Right cardiac atrium (tissue), 5 donors: ENCODE results near the gene GPR173. TPM values are rescaled to one million over a fixed set of nuclear protein-coding genes. Genes with fewer than 3 reads are reported as not detected.
A peak's percentile ranks its signal among the peaks of the same experiment; 100 is the strongest.

Experiments used
- ATAC-seq, 2 donors: fragments of 200-7000 bp; cut with Tn5 transposase; one replicate each; pipeline versions ENCODE4 v1.8.0 to v1.9.1; 2020; ENCODE audit warnings: moderate library complexity in 2 of 2, mild to moderate bottlenecking in 1 of 2
- DNase-seq, 3 donors: peaks; one replicate each; pipeline ENCODE4 v3.0.0-alpha.2; 2020
- H3K27ac ChIP-seq: one replicate; pipeline ENCODE4 v1.5.1; 2013; ENCODE audit warnings: mild to moderate bottlenecking, low read length, control low read depth, moderate library complexity
- H3K27me3 ChIP-seq: one replicate; pipeline ENCODE4 v1.6.1; 2013; ENCODE audit not compliant: control insufficient read depth, insufficient read depth
- H3K4me1 ChIP-seq: one replicate; pipeline ENCODE4 v1.6.1; 2013; ENCODE audit warnings: low read length; ENCODE audit not compliant: control insufficient read depth, insufficient read depth
- H3K4me3 ChIP-seq: one replicate; pipeline ENCODE4 v1.5.1; 2013; ENCODE audit warnings: low read length, control low read depth
- H3K9me3 ChIP-seq: one replicate; pipeline ENCODE4 v1.6.1; 2013; ENCODE audit warnings: low read length; ENCODE audit not compliant: control insufficient read depth
- WGBS: extraction: QIAGEN DNeasy Blood & Tissue Kit; methylation state at CpG from one replicate; pipeline ENCODE4 v1.1.7; 2013; 5-methylcytosine and 5-hydroxymethylcytosine counted together
- intact Hi-C, 4 donors: fragments of 100-400 bp; cut with DNase I; formaldehyde crosslinking; loops; one replicate each; pipeline versions ENCODE4 v1.11.0 to v1.14.0; 2022 to 2023
- polyA plus RNA-seq: library from polyadenylated mRNA; stranded (reverse); fragments of 200-250 nt; gene quantifications from one replicate; pipeline ENCODE4 v1.2.3, GENCODE V29; 2013
- total RNA-seq, 4 donors: library from RNA; stranded (reverse); fragmentation: NEBNext Ultra II Directional; extraction: Animal tissue kit (Norgen Biotek cat#: 25700); gene quantifications; one replicate each; pipeline ENCODE4 v1.2.1, GENCODE V29; 2021
- donor health status: healthy with polysubstance abuse.
- donor health status: DM: no; HTN: yes; CAD: no.
- donor health status: DM: no; HTN: no; CAD: no.
- donor health status: DM: no; HTN: yes; CAD: no; lungs with severe emphysema.
- donor health status: DM: yes; HTN: yes; CAD: no.

Gene GPR173
- total and polyA plus RNA-seq, 5 donors = 1.00 to 2.9 (median 2.5) TPM

DNA sequence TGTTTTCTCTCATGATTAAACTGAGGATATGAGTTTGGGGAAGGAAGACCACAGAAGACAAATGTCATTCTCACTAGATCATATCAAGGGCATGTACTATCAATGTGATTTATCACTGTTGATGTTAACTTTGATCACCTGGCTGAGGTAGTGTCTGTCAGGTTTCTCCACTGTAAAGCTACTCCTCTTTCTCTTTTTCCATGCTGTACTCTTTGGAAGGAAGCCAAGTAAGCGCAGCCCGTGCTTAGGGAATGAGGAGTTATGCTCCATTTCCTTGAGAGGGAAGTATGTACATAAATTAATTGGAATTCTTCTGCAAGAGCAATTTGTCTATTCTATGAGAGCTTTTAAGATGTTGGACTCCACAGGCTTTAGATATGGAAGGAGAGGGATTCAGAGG, 41.3 kb downstream of the GPR173 start:
- intact Hi-C loops = loop anchor here in 1 of 4 donors (2.0 kb wide), 1 partner anchor 17 kb away; no protein-coding TSS in a partner anchor
- Histone ChIP-seq H3K27me3 (no peaks in the 10 kb centered on the region), H3K4me3 (no peak overlapping the region), H3K27ac (no peak overlapping the region), H3K4me1 (peaks cover 3% of the 10 kb centered on the region), H3K9me3 (no peaks in the 10 kb centered on the region)
- 59% methylated on average over 2 of the region's 2 CpGs for WGBS
- no peak for ATAC-seq
- DNase-seq = no peak

DNA sequence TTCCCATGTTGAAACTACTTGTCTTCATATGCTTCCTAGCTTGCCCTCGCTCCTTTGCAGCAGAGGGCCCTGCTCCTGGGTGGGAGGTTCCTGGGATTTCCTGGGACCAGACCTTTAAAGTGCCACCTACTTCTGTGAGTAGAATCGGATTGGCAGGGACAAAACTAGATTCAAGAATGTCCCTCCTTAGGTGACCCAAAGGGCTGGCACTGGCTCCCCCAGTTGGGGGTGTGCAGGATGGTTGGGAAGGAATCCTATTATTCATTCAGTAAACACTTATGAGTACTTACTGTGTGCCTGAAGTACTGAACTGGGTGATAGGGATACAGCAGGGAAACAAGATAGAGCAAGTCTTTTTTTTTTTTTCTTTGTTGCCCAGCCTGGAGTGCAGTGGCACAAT, 42.8 kb downstream of the GPR173 start:
- Histone ChIP-seq H3K4me1 (peaks cover 3% of the 10 kb centered on the region), H3K9me3 (no peaks in the 10 kb centered on the region), H3K27ac (no peak overlapping the region), H3K4me3 (no peak overlapping the region), H3K27me3 (no peaks in the 10 kb centered on the region)
- WGBS = 93% methylated on average over 2 of the region's 2 CpGs
- DNase-seq = no peak
- ATAC-seq = no peak
- intact Hi-C loops = no loop called here

DNA sequence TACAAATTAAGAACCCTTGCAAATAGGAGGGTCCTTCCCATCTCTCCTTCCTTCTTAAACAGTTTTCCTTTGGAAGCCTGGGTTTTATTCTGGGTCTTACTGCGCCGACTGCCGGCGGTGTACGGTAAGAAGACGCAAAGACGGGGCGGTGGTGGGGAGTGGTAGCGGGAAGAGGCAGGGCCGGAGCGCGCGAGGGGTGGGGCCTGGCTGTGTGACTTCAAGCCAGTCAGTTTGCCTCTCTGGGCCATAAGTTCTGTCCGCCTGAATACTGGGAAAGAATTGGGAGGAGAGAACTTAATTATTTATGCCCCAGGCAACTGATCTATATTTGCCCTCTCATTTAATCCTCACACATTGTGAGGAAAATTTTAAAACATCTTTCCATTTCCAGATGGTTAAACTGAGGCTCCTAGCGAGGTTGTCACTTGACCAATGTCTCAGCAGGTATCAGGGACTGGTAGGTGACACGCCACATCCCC, 44.6 kb downstream of the GPR173 start:
- no peaks in the 10 kb centered on the region for H3K9me3 ChIP-seq
- H3K4me1 ChIP-seq = no peaks in the 10 kb centered on the region
- DNase-seq (peak; percentile 87 to 93 (median 92)), ATAC-seq (peak; percentile 82)
- peak overlapping the region; percentile 54 for H3K4me3 ChIP-seq
- H3K27ac ChIP-seq = peak overlapping the region; percentile 100
- H3K27me3 ChIP-seq = no peaks in the 10 kb centered on the region
- intact Hi-C loops = no loop called here
- 1% methylated on average over 16 of the region's 16 CpGs for WGBS

DNA sequence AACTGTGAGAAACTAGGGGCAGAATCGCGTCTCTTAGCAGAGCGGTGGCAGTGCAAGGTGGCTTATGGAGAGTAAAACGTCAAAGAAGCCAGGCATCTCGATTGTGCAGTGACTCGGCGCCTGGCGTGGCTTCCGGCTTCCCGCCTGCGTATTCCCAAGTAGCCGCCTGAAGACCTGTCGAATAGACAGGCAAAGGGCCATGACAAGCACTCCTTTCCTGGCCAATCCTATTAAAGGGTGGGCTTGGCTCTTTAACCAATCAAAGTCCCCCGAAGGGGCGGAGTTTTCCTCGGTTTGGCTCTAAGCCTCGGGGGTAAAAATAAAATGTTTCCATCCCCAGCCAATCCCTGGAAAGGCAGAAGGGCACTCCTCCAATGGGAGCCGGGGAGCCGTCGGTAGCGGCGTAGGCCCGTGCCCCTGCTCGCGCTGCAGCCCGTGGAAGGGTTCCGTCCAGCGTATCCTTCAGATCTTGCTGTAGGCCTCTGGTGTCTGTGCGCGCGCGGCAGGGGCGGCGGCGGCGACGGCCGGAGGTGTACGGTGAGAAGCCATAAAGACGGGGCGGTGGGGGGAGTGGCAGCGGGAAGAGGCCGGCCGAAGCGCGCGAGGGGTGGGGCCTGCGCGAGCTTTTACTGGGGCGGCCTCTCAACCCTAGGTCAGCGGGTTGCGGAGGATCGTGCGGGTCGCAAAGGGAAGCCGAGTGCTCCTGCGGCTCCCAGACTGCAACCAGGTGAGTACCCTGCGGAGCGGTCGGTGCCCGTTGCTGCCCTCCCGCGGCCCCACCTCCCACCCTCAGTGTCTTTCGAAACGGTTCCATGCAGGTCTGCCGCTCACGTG, 45.4 kb downstream of the GPR173 start, which contains the start of gene KANTR:
TSS of gene KANTR (plus strand) at position 395 of the 834 bp plus-strand sequence. CDS start 30,131 bp downstream, outside the sequence.
- intact Hi-C loops = no loop called here
- Histone ChIP-seq H3K4me3 (peak within 1 kb of the TSS; percentile 81), H3K4me1 (no peaks in the 10 kb centered on the region), H3K27me3 (no peaks in the 10 kb centered on the region), H3K9me3 (no peaks in the 10 kb centered on the region), H3K27ac (peak within 1 kb of the TSS; percentile 100)
- DNase-seq (peak; percentile 83 to 93 (median 92)), ATAC-seq (peak; percentile 93 to 95)
- under 1% methylated on average over 67 of the region's 67 CpGs for WGBS

DNA sequence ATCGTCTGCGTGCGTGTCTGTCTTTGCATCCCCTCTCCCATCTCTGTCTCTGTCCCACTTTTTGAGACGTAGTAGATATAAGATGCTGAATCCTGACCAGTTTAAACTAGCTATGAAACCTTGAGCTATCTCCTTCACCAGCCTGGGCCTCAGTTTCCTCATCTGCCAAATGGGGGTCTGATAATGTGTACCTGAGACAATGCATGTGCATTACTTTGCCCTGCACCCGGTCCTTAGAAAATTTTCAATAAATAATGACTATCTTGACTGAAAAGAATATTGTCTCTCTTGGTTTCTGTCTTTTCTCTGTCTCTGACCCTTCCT, 46.0 kb downstream of the GPR173 start:
- Histone ChIP-seq H3K4me1 (no peaks in the 10 kb centered on the region), H3K27me3 (no peaks in the 10 kb centered on the region), H3K27ac (no peak overlapping the region), H3K9me3 (no peaks in the 10 kb centered on the region), H3K4me3 (peak overlapping the region; percentile 81)
- DNase-seq = no peak
- 1% methylated on average over 5 of the region's 5 CpGs for WGBS
- no peak for ATAC-seq
- intact Hi-C loops = no loop called here

DNA sequence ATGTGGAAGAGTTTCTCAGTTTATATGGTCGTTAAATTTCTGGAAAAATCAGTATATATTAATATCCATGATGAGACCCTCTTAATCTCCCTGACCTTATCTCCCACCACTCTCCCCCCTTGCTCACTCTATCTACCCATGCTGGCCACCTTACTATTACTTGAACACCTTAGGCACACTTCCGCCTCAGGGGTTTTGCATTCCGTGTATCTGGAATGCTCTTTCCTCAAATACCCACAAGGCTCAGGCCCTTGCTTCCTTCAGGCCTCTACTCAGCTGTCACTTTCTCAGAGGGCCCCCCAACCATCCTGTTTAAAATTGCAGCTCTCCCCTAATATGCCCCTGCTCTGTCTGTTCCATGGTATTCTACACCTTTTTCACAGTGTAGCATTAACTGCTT, 47.2 kb downstream of the GPR173 start:
- no peak overlapping the region for H3K27ac ChIP-seq
- H3K9me3 ChIP-seq = no peaks in the 10 kb centered on the region
- intact Hi-C loops = no loop called here
- DNase-seq (no peak), ATAC-seq (no peak)
- no peaks in the 10 kb centered on the region for H3K27me3 ChIP-seq
- 85% methylated on average over 3 of the region's 3 CpGs for WGBS
- H3K4me1 ChIP-seq = no peaks in the 10 kb centered on the region
- no peak overlapping the region for H3K4me3 ChIP-seq

DNA sequence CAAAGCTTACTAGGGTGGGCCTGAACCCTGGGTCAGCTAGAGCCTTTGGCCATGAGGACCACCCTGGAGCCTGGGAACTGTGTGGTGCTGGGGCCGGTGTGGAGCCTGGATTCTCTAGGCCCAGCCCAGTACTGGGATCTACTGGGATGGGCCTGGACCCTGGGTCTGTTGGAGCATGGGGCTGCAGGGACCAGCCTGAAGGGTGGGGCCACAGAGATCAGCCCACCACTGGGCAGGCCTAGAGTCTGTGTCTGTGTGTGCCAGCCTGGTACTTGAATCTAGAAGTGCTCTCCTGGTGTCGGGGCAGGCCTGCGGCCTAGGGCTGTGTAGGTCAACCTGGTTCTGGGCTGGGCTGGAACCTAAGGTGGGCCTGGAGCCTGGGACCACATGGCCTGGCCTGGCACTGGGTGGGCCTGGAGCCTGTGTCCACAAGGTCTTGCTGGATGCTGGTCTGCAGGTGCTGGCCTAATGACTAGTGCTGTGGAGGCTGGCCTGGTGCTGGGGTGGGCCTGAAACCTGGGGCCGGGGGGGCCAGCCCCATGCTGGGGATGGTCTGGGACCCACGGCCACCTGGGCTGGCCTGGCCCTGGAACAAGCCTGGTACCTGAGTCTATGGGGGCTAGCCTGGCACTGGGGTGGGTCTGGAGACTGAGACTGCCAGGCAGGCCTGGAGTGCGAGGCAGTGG, 66.4 kb downstream of the GPR173 start:
- Histone ChIP-seq H3K27me3 (no peaks in the 10 kb centered on the region), H3K9me3 (no peaks in the 10 kb centered on the region), H3K4me3 (no peak overlapping the region), H3K4me1 (peaks cover 2% of the 10 kb centered on the region), H3K27ac (no peak overlapping the region)
- 98% methylated on average over 6 of the region's 6 CpGs for WGBS
- no peak for DNase-seq
- intact Hi-C loops = no loop called here
- ATAC-seq = peak in 1 of 2 donors; percentile 45

DNA sequence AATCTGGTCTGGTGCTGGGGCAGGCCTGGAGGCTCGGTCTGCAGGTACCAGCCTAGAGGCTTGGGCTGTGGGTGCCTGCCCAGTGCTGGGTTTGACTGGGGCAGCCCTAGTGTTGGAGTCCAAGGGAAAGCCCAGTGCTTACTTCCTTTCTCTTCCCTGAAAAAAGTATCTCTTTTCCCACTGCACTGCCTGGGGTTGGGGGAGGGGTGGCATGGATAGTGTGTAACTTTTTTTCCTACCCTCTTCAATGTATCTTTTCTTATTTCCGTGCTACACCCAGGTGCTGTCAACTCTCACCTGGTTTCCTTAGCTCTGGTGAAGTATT, 66.9 kb downstream of the GPR173 start:
- WGBS = 95% methylated on average over 2 of the region's 2 CpGs
- ATAC-seq (peak in 1 of 2 donors; percentile 32), DNase-seq (peak in 1 of 3 donors; percentile 50)
- H3K4me3 ChIP-seq = no peak overlapping the region
- peak overlapping the region; percentile 32 for H3K27ac ChIP-seq
- H3K27me3 ChIP-seq = no peaks in the 10 kb centered on the region
- intact Hi-C loops = no loop called here
- no peaks in the 10 kb centered on the region for H3K9me3 ChIP-seq
- H3K4me1 ChIP-seq = peaks cover 2% of the 10 kb centered on the region

DNA sequence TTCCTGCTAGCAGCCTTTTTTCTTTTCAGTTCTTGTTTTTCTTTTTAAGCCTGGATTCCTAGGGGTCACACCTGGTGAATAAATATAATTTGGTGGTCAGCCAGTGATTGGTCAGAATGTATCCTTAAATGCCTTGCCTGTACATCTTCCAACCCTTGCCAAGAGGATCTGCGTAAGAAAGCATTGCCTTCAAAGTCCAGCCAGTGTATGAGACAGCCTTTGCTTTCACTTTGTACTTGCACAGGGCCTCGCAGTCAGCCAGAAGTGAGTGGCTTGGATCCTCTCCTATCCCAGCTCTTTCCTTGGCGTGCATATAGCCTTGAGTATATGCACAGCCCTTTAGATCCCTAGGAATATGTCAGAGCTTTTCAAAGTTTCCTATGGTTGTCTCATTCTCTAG, 67.5 kb downstream of the GPR173 start:
- DNase-seq = peak in 1 of 3 donors; percentile 51
- Histone ChIP-seq H3K4me3 (no peak overlapping the region), H3K9me3 (no peaks in the 10 kb centered on the region), H3K27ac (peak overlapping the region; percentile 32), H3K27me3 (no peaks in the 10 kb centered on the region), H3K4me1 (peaks cover 2% of the 10 kb centered on the region)
- WGBS = 45% methylated on average over 3 of the region's 3 CpGs
- peak; percentile 83 to 84 for ATAC-seq
- intact Hi-C loops = no loop called here

DNA sequence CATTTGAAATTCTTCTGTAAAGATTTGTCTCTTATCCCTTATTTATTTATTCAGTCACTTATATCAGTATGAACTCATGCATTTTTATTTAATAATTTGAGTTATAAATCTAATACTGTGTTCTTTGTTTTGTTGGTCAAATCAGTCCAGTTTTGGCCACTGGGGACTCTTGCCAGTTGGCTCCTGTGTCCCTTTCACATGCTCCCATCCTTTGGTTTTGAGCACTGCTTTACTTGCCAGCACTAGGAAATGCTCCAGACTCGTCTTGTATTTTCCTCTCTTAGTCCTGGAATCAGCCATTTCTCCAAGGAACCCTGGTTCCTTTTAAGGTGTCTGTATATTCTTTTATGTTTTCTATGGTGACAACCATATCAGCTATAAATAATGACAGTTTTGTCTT, 73.4 kb downstream of the GPR173 start:
- Histone ChIP-seq H3K27me3 (no peaks in the 10 kb centered on the region), H3K9me3 (no peaks in the 10 kb centered on the region), H3K4me1 (no peaks in the 10 kb centered on the region), H3K4me3 (no peak overlapping the region), H3K27ac (no peak overlapping the region)
- intact Hi-C loops = no loop called here
- WGBS = 22% methylated on average over 1 of the region's 1 CpG
- peak; percentile 23 to 50 for ATAC-seq
- DNase-seq = peak; percentile 47 to 79 (median 58)

DNA sequence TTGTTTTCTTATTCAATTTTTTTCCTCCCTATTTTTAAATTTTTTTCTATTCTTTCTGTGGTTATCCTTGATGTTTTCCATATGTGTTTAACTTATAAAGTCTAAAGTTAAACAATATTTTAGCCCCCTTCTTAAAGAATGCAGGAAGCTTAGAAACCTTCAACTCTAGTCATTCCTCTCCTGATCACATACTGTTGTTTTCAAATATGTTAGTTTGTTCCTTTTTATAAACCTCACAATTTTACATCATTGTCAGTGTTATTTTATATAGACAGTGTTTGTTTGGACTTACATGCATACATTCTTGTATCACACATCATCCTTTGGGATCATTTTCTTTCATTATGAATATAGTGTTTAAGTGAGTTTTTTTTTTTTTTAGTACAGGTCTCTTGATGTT, 76.9 kb downstream of the GPR173 start:
- H3K27me3 ChIP-seq = no peaks in the 10 kb centered on the region
- H3K4me1 ChIP-seq = no peaks in the 10 kb centered on the region
- intact Hi-C loops = no loop called here
- DNase-seq (no peak), ATAC-seq (no peak)
- no peaks in the 10 kb centered on the region for H3K9me3 ChIP-seq
- no peak overlapping the region for H3K27ac ChIP-seq
- no peak overlapping the region for H3K4me3 ChIP-seq
